Neural crest cell (in vitro differentiated cells): ENCODE results near the gene SKIL. TPM values are rescaled to one million over a fixed set of nuclear protein-coding genes. Genes with fewer than 3 reads are reported as not detected.
A peak's percentile ranks its signal among the peaks of the same experiment; 100 is the strongest.

Source experiments
- DNase-seq: peaks from one replicate; pipeline ENCODE4 v3.0.0; 2021; ENCODE audit warnings: low read depth, mixed read lengths, low spot score
- H3K27ac Mint-ChIP-seq: one replicate; pipeline ENCODE4 v1.8.0; 2021; ENCODE audit warnings: mild to moderate bottlenecking, mixed read lengths; ENCODE audit not compliant: unreplicated experiment
- H3K27me3 Mint-ChIP-seq: 2 replicates; pipeline ENCODE4 v1.8.0; 2021; ENCODE audit warnings: low read depth, mild to moderate bottlenecking, mixed read lengths
- H3K36me3 Mint-ChIP-seq: 2 replicates; pipeline ENCODE4 v1.8.0; 2021; ENCODE audit warnings: low read depth, mild to moderate bottlenecking, mixed read lengths
- H3K4me1 Mint-ChIP-seq: 2 replicates; pipeline ENCODE4 v1.8.0; 2021; ENCODE audit warnings: mixed read lengths
- H3K4me3 Mint-ChIP-seq: one replicate; pipeline ENCODE4 v1.8.0; 2021; ENCODE audit warnings: mild to moderate bottlenecking, mixed read lengths
- H3K9me3 Mint-ChIP-seq: 2 replicates; pipeline ENCODE4 v1.8.0; 2021; ENCODE audit warnings: mixed read lengths
- total RNA-seq: library from RNA; stranded (reverse); gene quantifications from 2 replicates; pipeline ENCODE4 v1.2.1, GENCODE V29; 2021
- TF ChIP-seq, protein P1 (sequence below): fragments of 200-600 bp; sonication (generic); conservative IDR thresholded peaks from 2 replicates; pipeline ENCODE4 v1.5.0; 2021; ENCODE audit warnings: antibody characterized with exemption, mild to moderate bottlenecking

SKIL gene
- total RNA-seq, 1 donor from 2014 or later: 18.0 TPM

DNA sequence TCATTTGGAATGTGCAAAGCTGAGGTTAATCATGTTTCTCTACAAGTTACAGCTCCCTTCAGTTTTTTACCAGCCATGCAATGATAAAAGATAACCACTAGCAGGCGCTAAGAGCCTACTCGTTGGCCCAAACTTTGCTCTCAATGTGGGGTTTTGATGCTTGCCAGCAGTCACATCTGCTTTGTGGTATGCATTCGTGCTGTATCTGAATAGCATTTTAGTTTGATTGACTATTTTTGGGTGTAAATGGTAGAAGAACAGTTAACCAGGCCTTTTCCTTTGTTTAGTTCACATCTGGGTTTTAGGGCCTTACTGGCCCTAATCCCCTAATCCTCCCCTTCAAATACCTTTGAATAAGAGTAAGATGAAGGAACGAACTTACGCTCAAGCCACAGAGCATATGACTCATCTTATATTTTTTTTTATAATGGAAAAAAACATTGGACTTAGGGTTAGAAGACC is 56.7 kb downstream of the SKIL start:
- no peak for DNase-seq
- Mint-ChIP-seq H3K27ac (no peak overlapping the region), H3K9me3 (no peaks in the 10 kb centered on the region), H3K4me3 (no peak overlapping the region), H3K4me1 (peaks cover 9% of the 10 kb centered on the region), H3K27me3 (peaks cover 21% of the 10 kb centered on the region), H3K36me3 (no peaks in the 10 kb centered on the region)
- TF ChIP-seq, protein P1, sequence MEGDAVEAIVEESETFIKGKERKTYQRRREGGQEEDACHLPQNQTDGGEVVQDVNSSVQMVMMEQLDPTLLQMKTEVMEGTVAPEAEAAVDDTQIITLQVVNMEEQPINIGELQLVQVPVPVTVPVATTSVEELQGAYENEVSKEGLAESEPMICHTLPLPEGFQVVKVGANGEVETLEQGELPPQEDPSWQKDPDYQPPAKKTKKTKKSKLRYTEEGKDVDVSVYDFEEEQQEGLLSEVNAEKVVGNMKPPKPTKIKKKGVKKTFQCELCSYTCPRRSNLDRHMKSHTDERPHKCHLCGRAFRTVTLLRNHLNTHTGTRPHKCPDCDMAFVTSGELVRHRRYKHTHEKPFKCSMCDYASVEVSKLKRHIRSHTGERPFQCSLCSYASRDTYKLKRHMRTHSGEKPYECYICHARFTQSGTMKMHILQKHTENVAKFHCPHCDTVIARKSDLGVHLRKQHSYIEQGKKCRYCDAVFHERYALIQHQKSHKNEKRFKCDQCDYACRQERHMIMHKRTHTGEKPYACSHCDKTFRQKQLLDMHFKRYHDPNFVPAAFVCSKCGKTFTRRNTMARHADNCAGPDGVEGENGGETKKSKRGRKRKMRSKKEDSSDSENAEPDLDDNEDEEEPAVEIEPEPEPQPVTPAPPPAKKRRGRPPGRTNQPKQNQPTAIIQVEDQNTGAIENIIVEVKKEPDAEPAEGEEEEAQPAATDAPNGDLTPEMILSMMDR: peak; percentile 94

DNA sequence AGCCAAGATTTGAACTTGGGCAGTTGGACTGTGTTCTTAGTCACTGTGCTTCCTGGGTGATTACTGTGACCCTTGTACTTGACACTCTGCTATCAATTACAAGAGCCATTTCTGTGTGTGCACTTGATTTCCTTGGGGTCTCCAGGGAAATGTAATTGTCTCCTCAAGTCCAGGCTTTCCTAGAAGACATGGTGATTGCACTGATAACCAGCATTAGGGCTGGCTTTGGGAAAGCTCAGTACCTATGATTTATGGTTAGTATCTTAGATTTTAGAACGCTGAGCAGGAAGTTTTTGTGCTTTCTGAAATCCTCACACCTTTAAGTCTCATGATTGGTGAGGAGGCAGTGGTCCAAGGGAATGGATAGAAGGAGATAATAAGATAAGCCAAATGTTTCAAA is 59.6 kb downstream of the SKIL start:
- H3K27ac Mint-ChIP-seq: no peak overlapping the region
- H3K4me1 Mint-ChIP-seq: peaks cover 16% of the 10 kb centered on the region
- peaks cover 40% of the 10 kb centered on the region for H3K27me3 Mint-ChIP-seq
- DNase-seq: no peak
- no peaks in the 10 kb centered on the region for H3K36me3 Mint-ChIP-seq
- H3K4me3 Mint-ChIP-seq: no peak overlapping the region
- TF ChIP-seq, protein P1: no peak
- no peaks in the 10 kb centered on the region for H3K9me3 Mint-ChIP-seq

DNA sequence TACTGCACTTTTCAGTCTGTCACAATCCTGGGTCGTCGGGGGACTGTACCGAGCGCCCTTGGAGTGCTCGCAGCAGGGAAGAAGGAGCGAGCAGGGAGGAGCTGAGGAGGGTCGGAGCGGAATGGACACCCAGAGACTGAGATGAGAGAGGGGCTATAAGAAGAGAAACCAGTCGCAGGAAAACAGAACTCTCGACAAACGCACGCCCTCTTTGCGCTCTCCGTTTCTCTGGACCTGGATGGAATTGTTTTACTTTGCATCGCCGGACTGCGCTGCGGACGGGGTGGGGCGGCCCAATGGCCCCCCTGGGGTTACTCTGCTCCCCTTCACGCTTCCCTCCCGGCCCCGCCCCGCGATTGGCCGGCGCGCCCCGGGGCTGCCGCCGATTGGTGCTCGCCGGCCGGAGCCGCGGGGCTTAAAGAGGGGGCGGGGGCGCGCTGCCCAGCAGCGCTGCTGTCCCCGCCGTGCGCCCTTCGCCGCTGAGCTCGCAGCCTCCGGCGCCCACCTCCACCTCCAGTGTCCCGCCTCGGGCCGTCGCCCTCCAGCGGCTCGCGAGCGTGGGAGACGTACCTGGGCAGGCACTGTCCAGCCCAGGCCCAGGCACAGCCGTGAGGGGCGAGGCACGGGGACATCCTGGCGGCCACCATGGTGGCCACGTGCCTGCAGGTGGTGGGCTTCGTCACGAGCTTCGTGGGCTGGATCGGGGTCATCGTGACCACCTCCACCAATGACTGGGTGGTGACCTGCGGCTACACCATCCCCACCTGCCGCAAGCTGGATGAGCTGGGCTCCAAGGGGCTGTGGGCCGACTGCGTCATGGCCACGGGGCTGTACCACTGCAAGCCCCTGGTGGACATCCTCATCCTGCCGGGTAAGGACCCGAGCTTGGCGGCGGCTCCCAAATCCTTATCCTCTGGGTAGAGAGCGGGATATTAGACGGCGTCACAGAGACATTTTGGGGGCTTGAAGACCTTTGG is 61.2 kb downstream of the SKIL start, which contains the start of gene CLDN11:
TSS of gene CLDN11 (plus strand) at position 447 of the 977 bp plus-strand sequence. CDS start at position 646, 199 bp downstream.
- peaks cover 40% of the 10 kb centered on the region for H3K27me3 Mint-ChIP-seq
- H3K27ac Mint-ChIP-seq: no peak within 1 kb of the TSS
- H3K36me3 Mint-ChIP-seq: no peaks in the 10 kb centered on the region

DNA sequence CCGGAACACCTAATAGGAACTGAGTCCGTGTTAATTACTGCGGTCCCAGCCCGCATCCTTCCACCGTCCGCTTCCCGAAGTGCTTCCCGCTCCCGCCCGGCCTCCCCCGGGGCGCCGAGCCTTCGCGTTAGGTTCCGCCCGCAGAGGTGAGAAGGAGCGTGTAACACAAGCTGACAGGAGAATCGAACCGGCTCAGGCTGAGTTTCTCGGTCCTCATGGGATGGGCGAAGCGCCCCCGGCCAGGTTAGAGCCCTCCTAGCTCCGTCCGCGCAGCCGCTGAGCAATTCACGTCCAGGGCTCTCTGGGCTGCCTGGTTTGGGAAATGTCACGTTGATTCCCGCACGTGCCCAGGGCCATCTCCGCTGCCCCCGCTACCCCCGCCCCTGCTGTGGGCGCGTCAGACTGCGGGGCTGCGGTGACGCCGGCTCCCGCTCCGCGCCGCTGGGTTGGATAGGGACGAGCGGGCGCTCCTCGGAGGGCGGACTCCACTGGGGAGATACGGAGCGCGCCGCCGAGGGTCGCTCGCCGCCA is 62.1 kb downstream of the SKIL start:
- TF ChIP-seq, protein P1: no peak
- Mint-ChIP-seq H3K36me3 (no peaks in the 10 kb centered on the region), H3K27me3 (peaks cover 40% of the 10 kb centered on the region), H3K27ac (no peak overlapping the region), H3K9me3 (no peaks in the 10 kb centered on the region), H3K4me3 (peak overlapping the region; percentile 69), H3K4me1 (peaks cover 17% of the 10 kb centered on the region)
- DNase-seq: peak; percentile 29

More for the DNA sequence above, 61.2 kb downstream of the SKIL start, which contains the start of gene CLDN11:
- Mint-ChIP-seq H3K9me3 (no peaks in the 10 kb centered on the region), H3K4me1 (peaks cover 16% of the 10 kb centered on the region), H3K4me3 (peak within 1 kb of the TSS; percentile 90)
- TF ChIP-seq, protein P1: no peak
- no peak for DNase-seq

GRCh38 chr3:170420307-170420821 is 62.8 kb downstream of the SKIL start:
- Mint-ChIP-seq H3K4me1 (peaks cover 22% of the 10 kb centered on the region), H3K27ac (peak overlapping the region; percentile 74), H3K9me3 (no peaks in the 10 kb centered on the region), H3K36me3 (no peaks in the 10 kb centered on the region), H3K27me3 (peaks cover 40% of the 10 kb centered on the region), H3K4me3 (peak overlapping the region; percentile 69)
- DNase-seq: no peak
- TF ChIP-seq, protein P1: no peak
